Right renal cortex interstitium (tissue), 3 donors: ENCODE measurements around the gene ITIH6. TPM values are rescaled to one million over a fixed set of nuclear protein-coding genes. Genes with fewer than 3 reads are reported as not detected.
"Not testable (repeated sequence)": the region's sequence is repeated elsewhere in the genome, so short reads cannot be mapped to it uniquely, and the experiment has no call there.

Experiments
- DNase-seq, 3 donors: peaks; one replicate each; pipeline ENCODE4 v3.0.0-alpha.2; 2013; ENCODE audit warnings: low read depth in 3 of 3, low spot score in 2 of 3
- polyA plus RNA-seq, 3 donors: library from polyadenylated mRNA; unstranded; fragments of 120-200 nt; gene quantifications; one replicate each; pipeline ENCODE4 v1.2.1, GENCODE V29; 2013; ENCODE audit not compliant: insufficient read length in 3 of 3

ITIH6 gene, protein sequence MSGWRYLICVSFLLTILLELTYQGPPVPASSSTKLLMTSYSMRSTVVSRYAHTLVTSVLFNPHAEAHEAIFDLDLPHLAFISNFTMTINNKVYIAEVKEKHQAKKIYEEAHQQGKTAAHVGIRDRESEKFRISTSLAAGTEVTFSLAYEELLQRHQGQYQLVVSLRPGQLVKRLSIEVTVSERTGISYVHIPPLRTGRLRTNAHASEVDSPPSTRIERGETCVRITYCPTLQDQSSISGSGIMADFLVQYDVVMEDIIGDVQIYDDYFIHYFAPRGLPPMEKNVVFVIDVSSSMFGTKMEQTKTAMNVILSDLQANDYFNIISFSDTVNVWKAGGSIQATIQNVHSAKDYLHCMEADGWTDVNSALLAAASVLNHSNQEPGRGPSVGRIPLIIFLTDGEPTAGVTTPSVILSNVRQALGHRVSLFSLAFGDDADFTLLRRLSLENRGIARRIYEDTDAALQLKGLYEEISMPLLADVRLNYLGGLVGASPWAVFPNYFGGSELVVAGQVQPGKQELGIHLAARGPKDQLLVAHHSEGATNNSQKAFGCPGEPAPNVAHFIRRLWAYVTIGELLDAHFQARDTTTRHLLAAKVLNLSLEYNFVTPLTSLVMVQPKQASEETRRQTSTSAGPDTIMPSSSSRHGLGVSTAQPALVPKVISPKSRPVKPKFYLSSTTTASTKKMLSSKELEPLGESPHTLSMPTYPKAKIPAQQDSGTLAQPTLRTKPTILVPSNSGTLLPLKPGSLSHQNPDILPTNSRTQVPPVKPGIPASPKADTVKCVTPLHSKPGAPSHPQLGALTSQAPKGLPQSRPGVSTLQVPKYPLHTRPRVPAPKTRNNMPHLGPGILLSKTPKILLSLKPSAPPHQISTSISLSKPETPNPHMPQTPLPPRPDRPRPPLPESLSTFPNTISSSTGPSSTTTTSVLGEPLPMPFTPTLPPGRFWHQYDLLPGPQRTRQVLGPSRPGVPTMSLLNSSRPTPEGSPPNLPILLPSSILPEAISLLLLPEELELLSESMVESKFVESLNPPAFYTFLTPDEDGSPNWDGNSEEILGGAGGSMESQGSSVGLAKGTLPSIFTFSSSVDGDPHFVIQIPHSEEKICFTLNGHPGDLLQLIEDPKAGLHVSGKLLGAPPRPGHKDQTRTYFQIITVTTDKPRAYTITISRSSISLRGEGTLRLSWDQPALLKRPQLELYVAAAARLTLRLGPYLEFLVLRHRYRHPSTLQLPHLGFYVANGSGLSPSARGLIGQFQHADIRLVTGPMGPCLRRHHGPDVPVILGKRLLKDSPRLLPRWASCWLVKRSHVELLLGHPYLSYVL
- under 1 TPM; 0.03 to 0.18 (median 0.03) TPM for polyA plus RNA-seq

- DNase-seq: no peak
These were observed at the start of gene ITIH6 for GRCh38 chrX:54798137-54798536. Gene ITIH6, minus strand, starts transcription at chrX:54798255. Its CDS starts 45 bp downstream, at chrX:54798210.

GRCh38 chrX:54847700-54848099 lies 49.6 kb upstream of the ITIH6 start:
- DNase-seq: not testable (repeated sequence)

DNA sequence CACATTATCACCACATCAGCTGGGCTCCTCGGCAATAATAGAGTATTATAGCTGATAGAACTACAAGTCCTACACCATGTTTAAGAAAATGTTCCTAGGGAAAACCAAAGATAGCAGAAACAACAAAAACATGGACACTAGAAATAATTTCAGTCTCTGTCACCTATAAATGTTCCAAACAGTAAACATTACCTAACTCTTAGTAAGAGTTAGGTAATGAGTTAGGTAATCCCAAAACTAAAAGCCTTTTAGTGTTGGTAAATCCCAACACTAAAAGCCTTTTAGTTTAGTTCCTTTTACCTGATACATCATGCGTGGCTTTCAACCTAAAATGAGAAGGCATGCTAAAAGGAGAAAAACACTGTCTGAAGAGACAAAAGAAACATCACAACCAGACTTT lies 45.0 kb upstream of the ITIH6 start:
- no peak for DNase-seq

- DNase-seq: no peak
These were observed 44.6 kb upstream of the ITIH6 start for GRCh38 chrX:54842607-54843006.

DNA sequence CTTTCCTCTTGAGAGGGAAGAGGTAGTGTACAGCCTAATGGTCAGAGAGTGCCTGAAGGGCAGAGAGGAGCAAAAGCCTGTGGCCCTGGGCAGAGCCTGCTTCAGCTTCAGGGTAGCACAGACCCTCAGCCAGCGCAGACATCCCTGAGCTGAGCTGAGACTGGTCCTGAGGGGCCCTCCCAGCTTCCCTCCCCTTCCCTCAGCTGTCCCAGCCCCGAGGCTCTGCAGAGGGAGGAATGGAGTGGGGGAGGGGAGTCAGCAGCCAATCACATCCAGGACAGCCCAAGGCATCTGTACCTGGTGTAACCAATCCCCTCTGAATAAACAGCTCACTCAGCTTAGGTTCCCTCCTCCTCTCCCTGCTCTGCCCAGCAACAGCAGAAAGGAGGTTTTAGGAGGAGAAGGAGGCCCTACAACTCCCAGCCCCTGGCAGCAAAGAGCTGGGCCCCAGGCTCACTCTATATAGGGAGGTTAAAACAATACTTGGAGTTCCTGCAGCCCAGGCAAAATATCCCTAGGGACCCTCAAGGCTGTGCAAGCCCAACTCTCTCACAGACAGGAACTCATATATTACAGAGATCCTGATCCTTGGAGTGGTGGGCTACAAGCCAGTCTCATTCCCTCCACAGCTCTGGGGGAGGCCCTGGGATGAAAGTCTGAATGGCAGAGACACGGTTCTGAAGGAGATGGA lies 43.3 kb upstream of the ITIH6 start:
- DNase-seq: peak; percentile 23 to 39 (median 38)

GRCh38 chrX:54838583-54838982 lies 40.5 kb upstream of the ITIH6 start:
- DNase-seq: no peak

DNA sequence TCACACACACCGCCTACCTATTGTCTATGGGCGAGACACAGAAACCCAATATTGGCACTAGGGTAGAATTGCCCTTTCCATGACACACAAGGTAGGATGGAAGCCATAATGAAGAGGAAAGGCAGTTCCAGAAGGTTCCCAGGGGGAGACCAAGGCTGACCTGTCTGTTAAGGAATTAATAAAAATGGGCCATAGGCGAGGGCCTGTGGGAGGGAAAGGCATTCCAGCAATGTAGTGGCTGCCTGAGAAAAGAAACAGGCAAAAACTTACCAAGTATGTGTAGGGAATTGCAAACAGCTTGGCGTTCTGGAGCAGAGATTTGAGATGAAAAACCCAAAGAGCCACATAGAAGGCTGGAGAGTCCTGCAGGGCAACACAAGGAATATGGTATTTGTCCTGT lies 28.5 kb upstream of the ITIH6 start:
- no peak for DNase-seq

DNA sequence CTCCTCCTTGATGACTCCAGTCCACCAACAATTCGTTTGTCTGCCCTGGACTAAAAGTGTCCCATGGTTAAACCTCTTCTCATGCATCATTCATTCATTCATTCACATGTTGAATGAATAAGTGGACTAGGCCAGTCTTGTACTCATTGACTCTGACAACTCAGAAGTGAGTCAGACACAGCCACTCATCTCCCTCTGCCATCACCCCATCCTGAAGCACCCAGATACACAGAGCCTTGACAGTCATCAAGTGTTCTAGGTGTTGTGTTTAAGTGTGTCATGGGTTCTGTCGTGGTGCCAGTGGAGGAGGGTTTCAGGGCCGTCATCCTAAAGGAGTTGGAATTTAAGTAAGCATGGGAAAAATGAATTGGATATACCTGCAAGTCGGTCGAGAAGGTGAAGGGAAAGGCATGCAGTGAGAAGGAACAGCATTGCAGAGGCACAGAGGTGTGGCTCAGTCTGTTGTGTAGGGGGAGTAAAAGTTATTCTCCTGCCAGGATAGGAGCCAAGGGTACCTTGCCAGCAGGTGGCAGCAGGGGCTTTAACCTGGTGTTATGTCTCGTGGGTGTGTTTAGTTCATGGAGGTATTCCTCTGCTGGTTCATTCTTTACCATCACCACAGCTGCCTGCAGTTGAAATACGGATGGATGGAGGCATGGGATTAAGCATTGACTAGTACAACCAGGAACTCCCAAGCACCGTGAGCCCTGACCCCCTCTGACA lies 27.8 kb upstream of the ITIH6 start:
- DNase-seq: no peak

DNA sequence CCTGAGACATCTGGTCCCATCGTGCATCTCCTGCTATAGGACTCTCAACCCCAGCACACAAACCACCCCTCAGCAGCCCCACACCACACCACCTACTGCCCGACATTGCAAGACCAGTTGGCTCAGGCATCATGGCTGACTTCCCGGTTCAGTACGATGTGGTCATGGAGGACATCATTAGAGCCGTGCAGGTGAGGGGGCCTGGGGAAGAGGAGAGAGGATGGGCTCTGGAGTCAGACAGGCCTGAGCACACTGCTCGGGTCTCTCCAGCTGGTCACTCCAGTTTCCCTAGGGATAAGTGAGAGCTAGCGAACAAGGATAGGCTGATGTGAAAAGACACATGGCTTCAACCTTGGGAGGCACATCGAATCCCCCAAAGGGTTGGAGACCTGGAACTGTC lies 26.7 kb upstream of the ITIH6 start:
- no peak for DNase-seq

DNA sequence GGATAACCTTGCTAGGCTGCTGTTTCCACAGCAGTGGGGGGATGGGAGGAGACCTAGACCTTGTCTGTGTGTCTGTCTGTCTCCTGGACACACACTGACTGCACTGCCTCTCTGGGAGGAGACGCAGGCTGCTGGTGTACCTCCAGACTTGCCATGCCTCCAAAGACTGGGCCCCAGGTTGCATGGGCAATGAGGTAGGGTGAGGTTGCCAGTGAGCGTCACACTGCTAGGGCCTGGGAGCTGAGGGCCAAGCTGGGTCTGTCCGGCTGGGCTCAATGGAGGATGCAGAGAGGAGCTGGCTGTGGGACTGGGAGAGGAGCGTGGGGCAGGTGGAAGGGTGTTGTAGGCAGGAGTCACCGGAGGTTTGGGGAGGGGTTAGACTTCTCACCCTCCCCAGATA lies 26.1 kb upstream of the ITIH6 start:
- DNase-seq: no peak

DNA sequence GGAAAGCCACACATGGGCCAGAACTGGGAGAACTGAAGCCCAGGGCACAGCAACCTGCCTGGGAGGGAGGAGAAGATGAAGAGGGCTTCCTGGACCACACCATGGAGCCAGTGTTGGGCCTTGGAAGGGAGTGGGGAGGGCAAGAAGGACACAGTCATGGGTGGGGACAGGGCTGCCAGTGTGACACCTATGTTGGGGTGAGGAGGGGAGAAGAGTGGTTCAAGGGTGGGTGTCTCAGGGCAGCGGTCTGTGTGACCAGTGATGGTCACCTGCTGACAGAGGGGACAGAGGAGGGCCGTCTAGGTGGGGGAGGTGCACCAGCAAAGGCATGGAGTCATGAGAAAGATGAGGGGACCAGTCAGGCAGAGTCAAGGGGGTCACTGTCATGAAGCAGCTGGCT lies 23.3 kb upstream of the ITIH6 start:
- DNase-seq: no peak

DNA sequence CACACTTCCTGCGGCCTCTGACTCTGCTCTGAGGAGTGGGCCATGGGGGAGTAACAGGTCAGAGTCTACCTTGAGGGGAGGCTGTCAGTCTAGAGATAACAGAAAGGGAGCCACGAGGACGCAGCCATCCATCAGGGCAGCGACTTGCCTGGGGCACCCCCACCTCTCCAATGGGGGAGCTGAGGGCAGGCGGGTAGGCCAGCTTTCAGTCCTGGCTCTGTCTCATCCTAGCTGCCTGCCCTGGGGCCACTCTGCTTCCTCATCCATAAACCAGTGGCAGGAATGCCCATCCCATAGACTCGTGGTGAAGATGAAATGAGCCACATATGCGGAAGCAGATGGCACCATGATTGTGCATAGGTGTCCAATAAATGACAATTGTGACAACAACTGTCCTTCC lies 22.7 kb upstream of the ITIH6 start:
- no peak for DNase-seq

DNA sequence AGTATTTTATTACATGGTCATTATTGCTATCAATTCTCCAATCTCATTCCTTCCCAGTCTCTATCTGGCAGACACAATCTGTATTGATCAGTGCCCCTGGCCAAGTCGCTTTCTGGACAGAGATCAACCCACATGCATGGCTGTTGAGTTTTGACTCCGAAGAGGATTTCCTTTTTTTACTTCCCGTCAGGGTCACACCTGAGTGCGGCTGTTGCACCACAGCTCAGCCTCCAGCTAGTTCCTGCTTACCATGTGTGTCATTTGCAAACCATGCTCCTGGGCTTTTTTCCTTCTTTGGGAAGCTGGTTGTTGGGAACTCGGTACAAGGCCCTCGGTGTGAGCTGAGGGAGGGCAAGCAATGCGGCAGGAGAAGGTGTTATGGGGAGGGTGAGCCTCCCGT lies 21.1 kb upstream of the ITIH6 start:
- no peak for DNase-seq

DNA sequence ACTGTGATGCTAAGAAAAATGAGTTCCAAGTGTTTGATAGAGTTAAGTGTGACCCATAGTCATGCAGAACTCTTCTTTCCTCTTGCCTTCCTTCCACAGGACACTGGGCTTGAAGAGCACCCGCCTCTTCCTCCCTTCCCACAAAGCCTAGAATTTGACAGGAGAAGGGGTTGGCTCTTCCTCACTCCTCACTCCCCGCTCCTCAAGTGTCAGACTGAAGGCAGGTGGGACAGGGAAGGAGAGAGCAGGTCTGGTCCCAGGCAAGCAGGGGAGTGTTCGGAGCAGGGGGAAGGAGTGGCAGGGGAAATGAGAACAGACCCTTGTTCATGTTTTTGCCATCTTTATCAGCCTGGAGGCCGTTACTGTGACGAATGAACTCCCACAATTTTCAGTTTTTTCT lies 20.2 kb upstream of the ITIH6 start:
- no peak for DNase-seq

DNA sequence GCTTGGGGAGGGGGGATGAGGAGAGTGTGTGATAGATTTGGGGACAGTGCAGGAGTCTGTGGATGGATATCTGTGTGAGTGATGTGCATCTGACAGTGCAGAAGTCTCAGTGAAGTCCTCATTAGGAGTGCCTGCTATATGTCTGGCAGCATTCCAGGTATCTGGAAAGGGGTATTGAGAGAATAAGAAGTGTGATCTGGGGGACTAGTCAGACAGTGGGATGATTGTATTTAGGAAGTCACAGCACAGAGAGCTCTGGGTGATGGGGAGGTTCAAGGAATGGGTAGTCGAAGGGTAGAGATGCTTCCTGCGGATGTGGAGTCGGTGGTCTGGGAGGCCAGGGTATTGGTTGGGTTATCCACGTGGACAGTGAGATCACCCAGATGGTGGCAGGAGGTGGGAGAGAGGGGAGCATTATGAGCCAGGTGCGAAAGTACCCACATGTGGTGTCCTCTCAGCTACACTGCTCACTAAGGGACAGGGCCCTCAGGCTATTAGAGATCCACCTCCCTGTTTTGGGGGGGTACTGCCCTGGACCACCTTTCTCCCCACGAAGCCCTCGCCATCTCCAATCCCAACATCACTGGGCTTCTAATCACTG lies 19.3 kb upstream of the ITIH6 start:
- no peak for DNase-seq

- no peak for DNase-seq
These were observed 14.3 kb upstream of the ITIH6 start for GRCh38 chrX:54812306-54812705.

DNA sequence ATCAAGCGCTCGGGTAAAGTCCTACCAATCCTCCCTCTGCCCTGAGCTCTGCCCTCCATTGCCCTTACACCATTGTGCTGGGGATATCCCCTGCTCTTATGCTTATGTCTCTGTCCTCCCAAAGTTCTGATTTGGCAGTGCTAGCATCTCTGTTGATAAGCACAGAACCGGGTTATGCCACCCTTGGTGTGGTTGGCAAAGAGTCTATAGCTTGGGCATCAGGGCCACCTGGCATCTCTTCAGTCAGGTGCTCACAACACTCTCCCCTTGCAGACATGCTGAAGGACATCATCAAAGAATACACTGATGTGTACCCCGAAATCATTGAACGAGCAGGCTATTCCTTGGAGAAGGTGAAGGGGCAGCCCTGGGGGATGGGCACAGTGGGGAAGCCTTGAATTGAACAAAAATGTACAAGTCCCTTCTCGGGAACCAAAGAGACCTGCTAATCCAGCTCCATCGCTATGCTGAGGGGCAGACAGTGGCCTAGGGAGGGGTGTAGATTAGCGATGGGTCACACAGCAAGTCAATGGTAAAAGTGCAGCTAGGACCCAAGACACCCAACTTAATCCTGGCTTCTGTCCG lies 13.3 kb upstream of the ITIH6 start:
- DNase-seq: no peak

DNA sequence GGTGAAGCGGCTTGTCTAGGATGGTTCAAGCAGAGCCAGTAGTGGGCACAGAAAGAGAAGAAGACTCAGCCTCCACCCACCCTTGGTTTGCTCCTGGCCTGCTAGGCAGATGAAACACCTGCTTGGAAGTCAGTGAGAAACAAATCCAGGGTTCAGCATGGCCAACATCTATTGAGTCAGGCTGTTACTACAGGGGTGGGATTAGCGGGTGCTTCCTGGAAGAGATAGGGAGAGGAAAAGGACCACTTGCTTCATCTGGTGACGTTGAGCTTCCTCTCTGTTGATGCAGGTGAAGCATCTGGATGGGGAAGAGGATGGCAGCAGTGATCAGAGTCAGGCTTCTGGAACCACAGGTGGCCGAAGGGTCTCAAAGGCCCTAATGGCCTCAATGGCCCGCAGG lies 12.5 kb upstream of the ITIH6 start:
- DNase-seq: no peak
